Keratinocyte (primary cell): ENCODE data around the gene TFIP11.

Source experiments
- CTCF ChIP-seq, 3 experiments: IDR thresholded peaks in 1 of 3; conservative IDR thresholded peaks in 1 of 3; optimal IDR thresholded peaks in 1 of 3; 2 replicates in 2 of 3; 3 replicates in 1 of 3; pipeline versions ENCODE3 to v1.5.1; 2011; ENCODE audit warnings: low read length in 3 of 3, mild to moderate bottlenecking in 3 of 3, moderate library complexity in 2 of 3, control low read depth in 1 of 3, inconsistent platforms in 1 of 3; ENCODE audit not compliant: insufficient read depth in 2 of 3; ENCODE audit errors: extremely low read depth in 1 of 3
- EZH2 ChIP-seq: IDR thresholded peaks from one replicate; pipeline ENCODE4 v1.6.1; 2012; ENCODE audit warnings: inconsistent platforms, mild to moderate bottlenecking, low read length, moderate library complexity

GRCh38 chr22:26470807-26471206, 41.5 kb downstream of the TFIP11 start:
- TF ChIP-seq EZH2 (no peak), CTCF (optimal IDR thresholded peaks at IDR 0.05 in 1 of 3, IDR thresholded peaks at IDR 0.05 in 1 of 3, conservative IDR thresholded peaks at IDR 0.05 in 1 of 3; ENCODE audit: extremely low read depth in 1 of 3, insufficient read depth in 2 of 3, low read length in 3 of 3) (no peak)
